ENCODE results near the gene CLEC3B.

The CLEC3B gene

DNA sequence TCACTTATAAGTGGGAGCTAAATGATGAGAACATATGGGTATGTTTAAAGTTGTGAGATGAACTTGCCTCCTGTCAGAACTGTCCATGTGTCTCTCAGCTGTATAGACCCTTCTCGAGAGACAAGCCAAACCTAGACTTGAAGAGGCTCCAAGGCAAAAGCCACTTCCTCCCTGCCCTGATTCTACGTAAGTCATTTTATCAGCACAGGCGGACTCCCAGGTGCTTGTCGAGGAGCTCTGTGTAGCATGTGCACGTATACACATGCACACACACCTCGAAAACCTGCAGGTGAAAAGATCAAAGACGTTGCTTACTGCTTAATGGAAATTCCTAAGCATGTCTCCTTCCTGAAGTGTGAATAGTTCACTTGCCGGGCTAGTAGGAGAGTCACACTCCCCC is 5.6 kb upstream of the CLEC3B start:
- Histone ChIP-seq H4K20me1 (ENCODE audit: low read depth, low read length) (no peaks in the 10 kb centered on the region), H3K4me2 (ENCODE audit: low read depth, low read length, poor library complexity, severe bottlenecking) (no peak overlapping the region), H3K27ac (ENCODE audit: low read depth, low read length) (no peak overlapping the region), H3K27me3 (ENCODE audit: low read length) (no peaks in the 10 kb centered on the region), H3K9ac (ENCODE audit: low read length) (no peak overlapping the region), H3K36me3 (ENCODE audit: low read length) (no peaks in the 10 kb centered on the region), H3K4me3 (ENCODE audit: insufficient read depth, low read length, poor library complexity, severe bottlenecking) (no peak overlapping the region), H2AFZ (ENCODE audit: low read depth, low read length, severe bottlenecking) (no peak overlapping the region), H3K79me2 (ENCODE audit: insufficient read depth, low read length) (no peaks in the 10 kb centered on the region), H3K9me2 (replicated peaks; ENCODE audit: insufficient read depth, low read length) (no peaks in the 10 kb centered on the region), H3K9me3 (ENCODE audit: insufficient read depth, low read length) (no peaks in the 10 kb centered on the region), H3F3A (ENCODE audit: insufficient read depth) (no peaks in the 10 kb centered on the region)
- TF ChIP-seq EZH2phosphoT487 (conservative IDR thresholded peaks at IDR 0.05; ENCODE audit: low read length) (no peak), CTCF (IDR thresholded peaks at IDR 0.05; ENCODE audit: insufficient read depth, low read length, poor library complexity, severe bottlenecking) (no peak)

DNA sequence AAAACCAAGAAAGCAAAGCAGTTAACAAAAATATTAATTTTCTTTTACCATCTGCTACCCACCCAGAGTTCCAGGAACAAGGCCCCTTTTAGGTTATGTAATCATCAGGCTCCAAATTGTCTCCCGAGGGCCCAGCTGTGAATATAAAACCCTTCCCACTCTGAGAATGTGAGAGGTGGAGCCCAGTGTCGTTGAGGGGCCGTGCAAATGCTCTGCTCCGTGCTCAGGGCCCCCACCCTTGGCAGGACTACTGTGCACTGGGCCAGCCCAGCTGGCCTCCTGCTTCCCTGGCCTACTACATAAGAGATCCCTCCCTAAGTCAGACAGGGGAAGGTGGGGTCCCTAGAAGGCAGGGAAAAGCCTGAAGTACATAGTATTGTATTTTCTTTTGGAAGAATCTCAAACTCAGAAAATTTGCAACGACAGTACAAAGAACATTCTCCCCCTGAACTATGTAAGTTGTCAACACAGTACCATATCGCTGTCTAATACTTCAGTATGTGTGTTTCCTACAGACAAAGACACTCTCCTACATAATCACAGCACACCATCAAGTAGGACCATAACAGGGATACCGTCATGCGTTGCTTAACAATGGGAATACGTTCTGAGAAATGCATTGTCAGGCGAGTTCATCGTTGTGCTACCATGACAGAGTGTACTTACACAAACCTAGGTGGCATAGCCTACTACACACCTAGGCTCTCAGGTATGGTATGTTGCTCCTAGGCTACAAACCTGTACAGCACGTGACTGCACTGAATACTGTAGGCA is 4.4 kb upstream of the CLEC3B start:
- no peaks in the 10 kb centered on the region for H3K27me3 ChIP-seq (ENCODE audit: low read length)
- H3K27ac ChIP-seq (ENCODE audit: low read depth, low read length) = no peak overlapping the region
- H4K20me1 ChIP-seq (ENCODE audit: low read depth, low read length) = no peaks in the 10 kb centered on the region
- no peak overlapping the region for H3K4me3 ChIP-seq (ENCODE audit: insufficient read depth, low read length, poor library complexity, severe bottlenecking)
- TF ChIP-seq EZH2phosphoT487 (conservative IDR thresholded peaks at IDR 0.05; ENCODE audit: low read length) = no peak
- TF ChIP-seq CTCF (IDR thresholded peaks at IDR 0.05; ENCODE audit: insufficient read depth, low read length, poor library complexity, severe bottlenecking) = no peak
- H3K79me2 ChIP-seq (ENCODE audit: insufficient read depth, low read length) = no peaks in the 10 kb centered on the region
- no peak overlapping the region for H3K4me2 ChIP-seq (ENCODE audit: low read depth, low read length, poor library complexity, severe bottlenecking)
- H3K9me2 ChIP-seq (replicated peaks; ENCODE audit: insufficient read depth, low read length) = no peaks in the 10 kb centered on the region
- no peak overlapping the region for H3K9ac ChIP-seq (ENCODE audit: low read length)
- H2AFZ ChIP-seq (ENCODE audit: low read depth, low read length, severe bottlenecking) = no peak overlapping the region
- no peaks in the 10 kb centered on the region for H3K9me3 ChIP-seq (ENCODE audit: insufficient read depth, low read length)
- no peaks in the 10 kb centered on the region for H3F3A ChIP-seq (ENCODE audit: insufficient read depth)
- H3K36me3 ChIP-seq (ENCODE audit: low read length) = no peaks in the 10 kb centered on the region

DNA sequence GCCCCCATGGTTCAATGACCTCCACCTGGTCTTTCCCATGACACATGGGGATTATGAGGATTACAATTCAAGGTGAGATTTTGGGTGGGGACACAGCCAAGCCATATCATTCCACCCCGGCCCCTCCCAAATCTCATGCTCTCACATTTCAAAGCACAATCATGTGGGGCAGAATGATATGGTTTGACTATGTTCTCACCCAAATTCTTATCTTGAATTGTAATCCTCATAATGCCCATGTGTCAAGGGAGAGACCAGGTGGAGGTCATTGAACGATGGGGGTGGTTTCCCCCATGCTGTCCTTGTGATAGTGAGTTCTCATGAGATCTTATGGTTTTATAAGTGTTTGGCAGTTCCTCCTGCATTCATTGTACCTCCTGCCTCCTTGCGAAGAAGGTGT is 2.4 kb upstream of the CLEC3B start:
- Histone ChIP-seq H3K36me3 (ENCODE audit: low read length) (no peaks in the 10 kb centered on the region), H3K4me3 (ENCODE audit: insufficient read depth, low read length, poor library complexity, severe bottlenecking) (no peak overlapping the region), H3K4me2 (ENCODE audit: low read depth, low read length, poor library complexity, severe bottlenecking) (no peak overlapping the region), H3K27me3 (ENCODE audit: low read length) (no peaks in the 10 kb centered on the region), H3K9me2 (replicated peaks; ENCODE audit: insufficient read depth, low read length) (no peaks in the 10 kb centered on the region), H2AFZ (ENCODE audit: low read depth, low read length, severe bottlenecking) (no peak overlapping the region), H3K9ac (ENCODE audit: low read length) (no peak overlapping the region), H3K9me3 (ENCODE audit: insufficient read depth, low read length) (no peaks in the 10 kb centered on the region), H4K20me1 (ENCODE audit: low read depth, low read length) (no peaks in the 10 kb centered on the region), H3K79me2 (ENCODE audit: insufficient read depth, low read length) (no peaks in the 10 kb centered on the region), H3K27ac (ENCODE audit: low read depth, low read length) (no peak overlapping the region), H3F3A (ENCODE audit: insufficient read depth) (no peaks in the 10 kb centered on the region)
- TF ChIP-seq CTCF (IDR thresholded peaks at IDR 0.05; ENCODE audit: insufficient read depth, low read length, poor library complexity, severe bottlenecking) = no peak
- TF ChIP-seq EZH2phosphoT487 (conservative IDR thresholded peaks at IDR 0.05; ENCODE audit: low read length) = no peak

Data from SU-DHL-6 (cell line).